ENCODE results near the gene UBE2J2. TPM values are rescaled to one million over a fixed set of nuclear protein-coding genes. Genes with fewer than 3 reads are reported as not detected.

The UBE2J2 gene
- total and polyA plus RNA-seq, 2 of the 8 experiments (the other 6 are each of a cell fraction or from before 2014, with no cell fraction given) = 33.6 to 67.9 TPM

DNA sequence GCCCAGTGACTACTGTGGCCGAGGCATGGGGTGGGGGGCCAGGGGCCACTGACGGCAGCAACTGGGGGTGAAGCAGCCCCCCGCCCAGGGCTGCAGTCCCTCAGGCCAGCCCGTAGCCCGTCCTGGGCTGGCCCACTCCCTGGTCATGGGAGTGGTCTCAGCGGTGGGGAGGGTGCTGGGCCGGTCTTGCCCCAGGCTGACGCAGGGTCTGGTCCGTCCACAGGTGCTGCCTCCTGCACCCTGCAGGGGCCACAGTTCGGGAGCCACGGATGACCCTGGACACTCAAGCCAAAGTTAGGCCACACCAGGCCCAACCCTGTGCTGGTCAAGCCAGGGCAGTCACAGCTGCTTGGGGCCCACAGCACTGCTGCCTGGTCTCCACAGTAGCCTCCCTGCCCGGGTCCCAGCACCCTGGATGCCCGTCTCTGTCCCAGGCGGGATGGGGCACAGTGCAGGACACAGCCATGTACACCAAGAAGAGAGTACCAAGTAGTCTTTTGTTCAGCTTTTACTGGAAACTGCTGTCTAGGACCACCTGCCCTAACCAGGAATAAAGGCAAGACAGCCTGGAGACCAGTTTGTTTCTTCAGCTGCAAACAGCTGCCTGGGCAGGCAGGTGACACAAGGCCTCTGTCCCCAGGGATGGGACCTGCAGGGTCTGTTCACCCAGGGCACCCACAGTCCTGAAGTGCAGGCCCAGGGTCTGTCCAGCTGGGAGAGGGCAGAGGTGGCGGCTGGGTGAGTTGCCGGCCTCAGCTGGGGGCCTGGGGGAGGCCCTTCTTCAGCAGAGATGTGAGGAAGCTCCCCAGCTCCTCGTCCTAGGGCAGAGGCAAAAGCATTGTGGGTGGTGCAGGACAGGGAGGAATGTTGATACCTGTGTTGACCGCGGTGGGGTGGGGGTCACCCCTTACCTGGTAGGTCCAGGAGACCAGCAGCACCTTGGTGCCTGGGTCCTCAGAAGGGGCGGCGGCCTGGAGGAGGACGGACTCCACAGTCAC is 37.8 kb upstream of the UBE2J2 start:
- ChIA-PET POLR2A (ENCODE audit: partially characterized antibody) (interaction anchor here (0.6 to 10.1 kb wide), 10 partner anchors 9 to 369 kb away, joined by 3 to 134 read pairs (median 6); partner anchors contain the start of genes ATAD3A, CPTP, INTS11 and TAS1R3), CTCF (ENCODE audit: partially characterized antibody) (interaction anchor here (0.6 to 2.8 kb wide), 7 partner anchors 10 to 217 kb away, joined by 3 to 9 read pairs (median 3); no protein-coding TSS in a partner anchor)
- Histone ChIP-seq H3K4ac (replicated peaks; ENCODE audit: insufficient read length, low read depth, low read length) (no peak overlapping the region), H4K20me1 (replicated peaks in 1 of 2; ENCODE audit: control insufficient read depth in 1 of 2, insufficient read depth in 2 of 2, low read length in 2 of 2) (peaks cover 5 to 27% of the 10 kb centered on the region in 2 experiments), H3K56ac (replicated peaks; ENCODE audit: insufficient read length, low read depth, low read length) (no peak overlapping the region), H2BK120ac (replicated peaks; ENCODE audit: low read depth, low read length) (no peak overlapping the region), H2AFZ (ENCODE audit: low read length) (no peak overlapping the region), H3K79me1 (ENCODE audit: low read depth, low read length) (peaks cover 4% of the 10 kb centered on the region), H2AK5ac (ENCODE audit: low read depth, low read length) (no peak overlapping the region), H4K5ac (ENCODE audit: insufficient read length, low read depth, low read length) (no peak overlapping the region), H4K91ac (replicated peaks; ENCODE audit: insufficient read length, low read length) (no peak overlapping the region), H3K18ac (ENCODE audit: extremely low read depth, low read length) (no peak overlapping the region), H3K36me3 (ENCODE audit: control insufficient read depth in 2 of 4, insufficient read depth in 4 of 4, low read length in 3 of 4) (peaks cover 17 to 44% (median 37%) of the 10 kb centered on the region in 4 experiments), H3K4me2 (ENCODE audit: insufficient read depth in 1 of 2, low read depth in 2 of 2, low read length in 2 of 2) (no peak overlapping the region), H2BK5ac (ENCODE audit: low read depth, low read length) (no peak overlapping the region), H2BK15ac (ENCODE audit: low read length) (no peak overlapping the region), H2BK12ac (ENCODE audit: low read depth, low read length) (no peak overlapping the region), H3K79me2 (ENCODE audit: control insufficient read depth in 1 of 2, insufficient read depth in 2 of 2, low read length in 2 of 2) (peaks cover 0 to 5% of the 10 kb centered on the region in 2 experiments; a peak in 1 of 4 replicates), H2BK20ac (ENCODE audit: low read length) (no peak overlapping the region), H3K23ac (ENCODE audit: insufficient read length) (no peak overlapping the region), H3K9me3 (ENCODE audit: insufficient read depth in 2 of 2, low read depth in 1 of 2, low read length in 1 of 2) (no peaks in the 10 kb centered on the region), H3K4me3 (ENCODE audit: extremely low read depth in 1 of 4, insufficient read depth in 2 of 4, low read depth in 3 of 4, low read length in 4 of 4) (no peak overlapping the region), H4K8ac (ENCODE audit: extremely low read depth, insufficient read depth, low read length) (peak overlapping the region; percentile 51; the same call in 1 of the 2 replicates), H3K9ac (replicated peaks in 1 of 4; ENCODE audit: extremely low read depth in 1 of 4, low read depth in 3 of 4, low read length in 3 of 4) (no peak overlapping the region), H3K4me1 (replicated peaks in 1 of 4; ENCODE audit: control insufficient read depth in 3 of 4, insufficient read depth in 4 of 4, low read length in 3 of 4) (peaks cover 0 to 32% (median 17%) of the 10 kb centered on the region in 4 experiments; a peak in 6 of 7 replicates), H3K27ac (ENCODE audit: low read depth, low read length) (no peak overlapping the region), H3K14ac (ENCODE audit: insufficient read length) (no peak overlapping the region), H3K27me3 (replicated peaks in 1 of 4; ENCODE audit: control insufficient read depth in 3 of 4, extremely low read depth in 1 of 4, insufficient read depth in 3 of 4, low read length in 3 of 4) (peaks cover 0 to 4% (median 1%) of the 10 kb centered on the region in 4 experiments; a peak in 1 of 7 replicates), H3K23me2 (ENCODE audit: low read depth, low read length) (peaks cover 21% of the 10 kb centered on the region; the same call in 1 of the 2 replicates)
- no peak for FAIRE-seq
- DNase-seq (ENCODE audit: low read depth in 1 of 2, low spot score in 2 of 2) = no peak
- TF ChIP-seq POLR2AphosphoS5 (IDR thresholded peaks at IDR 0.05; ENCODE audit: low read depth, low read length) (peak; percentile 45; the same call in 1 of the 2 replicates), EGR1 (IDR thresholded peaks at IDR 0.05; ENCODE audit: borderline replicate concordance, low read depth, low read length) (no peak)
- WGBS, 2 experiments (ENCODE audit: extremely low coverage in 1 of 2, insufficient coverage in 1 of 2, insufficient read length in 1 of 2, insufficient replicate concordance in 2 of 2, low coverage in 1 of 2, low lambda C conversion rate in 2 of 2, missing lambda C conversion rate in 1 of 2) = 93% methylated on average over 20 of the region's 22 CpGs; no CpG with 5 or more reads in 1 of the 2 experiments

Measured in H1 (cell line).